Mucosa of descending colon (tissue), 3 donors: ENCODE results near the gene PRKAR2A. TPM values are rescaled to one million over a fixed set of nuclear protein-coding genes. Genes with fewer than 3 reads are reported as not detected.
A peak's percentile ranks its signal among the peaks of the same experiment; 100 is the strongest.
"Not testable (repeated sequence)": the region's sequence is repeated elsewhere in the genome, so short reads cannot be mapped to it uniquely, and the experiment has no call there.

Experiments
- ATAC-seq: fragments of 200-7000 bp; cut with Tn5 transposase; one replicate; pipeline ENCODE4 v1.9.1; 2020; ENCODE audit warnings: mild to moderate bottlenecking, moderate library complexity
- DNase-seq, 3 donors: peaks; one replicate each; pipeline ENCODE4 v3.0.0-alpha.2; 2020
- H3K36me3 ChIP-seq: fragments of 200-600 bp; one replicate; pipeline ENCODE4 v1.8.0; 2021; ENCODE audit warnings: low read depth, mild to moderate bottlenecking
- H3K4me1 ChIP-seq: fragments of 200-600 bp; one replicate; pipeline ENCODE4 v1.8.0; 2021; ENCODE audit warnings: low read depth, mild to moderate bottlenecking
- H3K4me3 ChIP-seq: fragments of 200-600 bp; one replicate; pipeline ENCODE4 v1.8.0; 2021; ENCODE audit warnings: mild to moderate bottlenecking
- H3K9me3 ChIP-seq: fragments of 200-600 bp; one replicate; pipeline ENCODE4 v1.8.0; 2021; ENCODE audit warnings: mild to moderate bottlenecking
- intact Hi-C, 2 donors: fragments of 100-400 bp; cut with DNase I in 1 of 2; cut with micrococcal nuclease in 1 of 2; formaldehyde crosslinking; loops; one replicate each; pipeline versions ENCODE4 v1.11.0 to v1.11.1; 2022; cut with DNase I, micrococcal nuclease
- total RNA-seq, 3 donors: library from RNA; stranded (reverse); fragmentation: NEBNext Ultra II Directional in 2 of 3; extraction: Animal tissue kit (Norgen Biotek cat#: 25700) in 2 of 3; gene quantifications; one replicate each; pipeline versions ENCODE4 v1.2.1 to v1.2.4, GENCODE V29; 2021 to 2023
- TF ChIP-seq, protein P1 (sequence below): fragments of 200-600 bp; IDR thresholded peaks from one replicate; pipeline ENCODE4 v1.8.0; 2022; ENCODE audit warnings: antibody characterized with exemption, mild to moderate bottlenecking
- donor health status: DM: no; HTN: no; CAD: no; lungs with moderate emphysema.
- donor health status: DM: no; HTN: no; CAD: no.
- donor health status: DM: no; HTN: yes; CAD: no.

The PRKAR2A gene
- total RNA-seq, 3 donors from 2014 or later, result 53.3 to 76.3 (median 55.6) TPM

DNA sequence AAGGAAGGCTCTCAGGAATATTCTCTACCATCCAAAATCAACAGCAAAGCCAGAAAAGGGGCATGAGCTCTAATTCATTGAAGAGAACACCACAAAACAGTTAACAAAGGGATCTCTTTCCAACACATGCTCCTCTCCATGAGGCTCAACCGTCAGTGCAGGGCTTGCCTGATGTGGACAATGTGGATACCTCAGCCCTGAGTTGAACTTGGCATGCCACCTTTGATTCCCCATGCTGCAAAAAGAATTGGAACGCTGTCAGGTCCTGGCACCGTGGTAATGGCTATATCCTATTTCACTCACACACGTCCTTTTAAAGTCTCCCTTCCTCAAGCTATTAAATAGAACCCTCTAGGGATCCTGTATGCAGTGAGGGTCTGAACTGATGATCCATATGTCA lies 100.0 kb downstream of the PRKAR2A start:
- ATAC-seq (no peak), DNase-seq (no peak)
- intact Hi-C loops, result no loop called here
- no peak overlapping the region for H3K4me3 ChIP-seq
- H3K9me3 ChIP-seq, result no peaks in the 10 kb centered on the region
- TF ChIP-seq, protein P1, sequence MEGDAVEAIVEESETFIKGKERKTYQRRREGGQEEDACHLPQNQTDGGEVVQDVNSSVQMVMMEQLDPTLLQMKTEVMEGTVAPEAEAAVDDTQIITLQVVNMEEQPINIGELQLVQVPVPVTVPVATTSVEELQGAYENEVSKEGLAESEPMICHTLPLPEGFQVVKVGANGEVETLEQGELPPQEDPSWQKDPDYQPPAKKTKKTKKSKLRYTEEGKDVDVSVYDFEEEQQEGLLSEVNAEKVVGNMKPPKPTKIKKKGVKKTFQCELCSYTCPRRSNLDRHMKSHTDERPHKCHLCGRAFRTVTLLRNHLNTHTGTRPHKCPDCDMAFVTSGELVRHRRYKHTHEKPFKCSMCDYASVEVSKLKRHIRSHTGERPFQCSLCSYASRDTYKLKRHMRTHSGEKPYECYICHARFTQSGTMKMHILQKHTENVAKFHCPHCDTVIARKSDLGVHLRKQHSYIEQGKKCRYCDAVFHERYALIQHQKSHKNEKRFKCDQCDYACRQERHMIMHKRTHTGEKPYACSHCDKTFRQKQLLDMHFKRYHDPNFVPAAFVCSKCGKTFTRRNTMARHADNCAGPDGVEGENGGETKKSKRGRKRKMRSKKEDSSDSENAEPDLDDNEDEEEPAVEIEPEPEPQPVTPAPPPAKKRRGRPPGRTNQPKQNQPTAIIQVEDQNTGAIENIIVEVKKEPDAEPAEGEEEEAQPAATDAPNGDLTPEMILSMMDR, result no peak
- H3K36me3 ChIP-seq, result no peaks in the 10 kb centered on the region
- H3K4me1 ChIP-seq, result no peaks in the 10 kb centered on the region

DNA sequence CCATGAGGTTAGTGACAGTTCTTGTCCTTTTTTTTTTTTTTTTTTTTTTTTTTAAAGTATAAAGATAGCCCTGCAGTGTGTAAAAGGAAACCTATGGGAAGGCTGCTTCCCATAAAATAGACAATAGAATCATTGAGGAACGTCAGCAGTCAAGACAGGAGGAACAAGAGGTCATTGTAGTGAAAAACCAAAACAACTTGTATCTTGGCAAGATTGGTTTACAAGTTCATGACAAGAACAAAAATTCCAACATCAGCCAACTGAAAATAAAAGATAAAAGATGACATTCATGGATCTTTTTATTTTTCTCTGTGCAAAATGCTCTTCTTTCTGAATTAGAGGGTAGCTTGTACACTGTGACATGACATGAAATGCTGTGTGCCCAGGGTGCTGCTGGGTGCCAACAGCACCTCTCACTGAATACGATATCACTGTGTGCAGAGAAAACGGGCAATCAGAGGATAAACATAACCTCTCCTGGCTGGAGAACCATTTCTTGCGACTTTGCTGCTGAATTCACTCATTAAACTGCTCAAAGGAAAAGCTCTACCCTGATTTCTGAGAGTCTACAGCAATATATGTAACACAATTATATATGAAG lies 100.6 kb downstream of the PRKAR2A start:
- TF ChIP-seq, protein P1, result no peak
- ATAC-seq, result peak; percentile 46
- Histone ChIP-seq H3K4me1 (no peaks in the 10 kb centered on the region), H3K9me3 (no peaks in the 10 kb centered on the region), H3K36me3 (no peaks in the 10 kb centered on the region), H3K4me3 (no peak overlapping the region)
- no peak for DNase-seq
- intact Hi-C loops, result no loop called here

DNA sequence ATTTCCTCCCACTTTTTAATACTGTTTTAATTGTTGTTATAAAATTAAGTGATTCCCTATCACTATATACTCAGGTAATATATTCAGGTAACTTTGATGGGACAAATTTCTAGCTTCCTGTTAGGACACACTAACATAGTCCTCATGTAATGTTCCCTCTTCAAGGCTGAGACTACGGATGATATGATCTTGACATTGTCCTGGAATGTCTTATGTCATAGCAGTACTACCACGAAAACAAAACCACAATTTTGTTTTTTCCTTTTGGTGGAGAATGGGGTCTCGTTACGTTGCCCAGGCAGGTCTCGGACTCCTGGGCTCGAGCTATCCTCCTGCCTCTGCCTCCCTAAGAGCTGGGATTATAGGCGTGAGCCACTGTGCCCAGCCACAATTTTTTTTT lies 103.9 kb downstream of the PRKAR2A start:
- TF ChIP-seq, protein P1, result no peak
- Histone ChIP-seq H3K4me1 (peaks cover 25% of the 10 kb centered on the region), H3K4me3 (no peak overlapping the region), H3K36me3 (no peaks in the 10 kb centered on the region), H3K9me3 (no peaks in the 10 kb centered on the region)
- DNase-seq, result no peak
- intact Hi-C loops, result no loop called here
- ATAC-seq, result no peak

DNA sequence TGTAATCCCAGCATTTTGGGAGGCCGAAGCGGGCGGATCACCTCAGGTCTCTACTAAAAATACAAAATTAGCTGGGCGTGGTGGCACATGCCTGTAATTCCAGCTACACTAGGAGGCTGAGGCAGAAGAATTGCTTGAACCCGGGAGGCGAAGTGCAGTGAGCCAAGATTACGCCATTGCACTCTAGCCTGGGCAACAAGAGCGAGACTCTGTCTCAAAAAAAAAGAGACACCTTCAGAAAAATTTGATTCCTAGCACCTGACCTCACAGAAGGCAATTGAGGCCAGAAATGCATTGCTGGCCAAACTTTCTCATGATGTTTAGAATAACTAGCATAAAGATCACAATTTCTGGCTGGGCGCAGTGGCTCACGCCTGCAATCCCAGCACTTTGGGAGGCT lies 106.4 kb downstream of the PRKAR2A start:
- DNase-seq, H3K9me3 ChIP-seq, H3K4me3 ChIP-seq, intact Hi-C loops, H3K36me3 ChIP-seq, ATAC-seq: not testable (repeated sequence)
- peaks cover 47% of the 10 kb centered on the region for H3K4me1 ChIP-seq

- peaks cover 58% of the 10 kb centered on the region for H3K4me1 ChIP-seq
- no peaks in the 10 kb centered on the region for H3K9me3 ChIP-seq
- H3K4me3 ChIP-seq, result no peak overlapping the region
- intact Hi-C loops, result no loop called here
- no peaks in the 10 kb centered on the region for H3K36me3 ChIP-seq
- TF ChIP-seq, protein P1, result peak; percentile 79
- ATAC-seq (peak; percentile 90), DNase-seq (peak; percentile 95)
These were observed 107.5 kb downstream of the PRKAR2A start for GRCh38 chr3:48739955-48740823.

DNA sequence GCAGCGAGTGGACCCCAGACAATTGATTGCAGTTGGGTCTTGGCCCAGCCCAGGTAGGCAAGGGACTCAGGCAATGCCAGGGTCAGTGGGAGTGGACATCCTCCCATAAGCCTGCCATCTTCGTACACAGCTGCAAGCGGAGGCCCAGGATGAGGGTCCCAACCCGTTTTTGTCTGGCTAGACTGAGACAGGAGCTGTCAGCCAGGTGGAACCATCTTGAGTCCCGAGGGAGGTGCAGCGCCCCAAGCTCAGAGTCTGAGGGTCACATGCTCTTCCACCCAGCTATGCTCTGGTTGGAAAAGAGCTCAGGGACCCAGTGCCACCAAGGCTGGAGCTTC lies 108.1 kb downstream of the PRKAR2A start:
- TF ChIP-seq, protein P1, result no peak
- DNase-seq (peak in 1 of 3 donors; percentile 36), ATAC-seq (peak; percentile 0)
- Histone ChIP-seq H3K4me1 (peaks cover 58% of the 10 kb centered on the region), H3K36me3 (no peaks in the 10 kb centered on the region), H3K4me3 (no peak overlapping the region), H3K9me3 (no peaks in the 10 kb centered on the region)
- intact Hi-C loops, result no loop called here
